B cell (primary cell): Measurements from ENCODE around the gene KRTAP5-2. TPM values are rescaled to one million over a fixed set of nuclear protein-coding genes. Genes with fewer than 3 reads are reported as not detected.

Experiments
- ATAC-seq: fragments of 200-7000 bp; cut with Tn5 transposase; one replicate; pipeline ENCODE4 v1.10.0; 2021; ENCODE audit warnings: low read depth, mild to moderate bottlenecking, moderate number of reproducible peaks, moderate library complexity
- CTCF ChIA-PET: fragments of 350-600 bp; sonication (Branson Sonifier 250); formaldehyde crosslinking; loops from one replicate; lab custom pipeline; 2021; ENCODE audit warnings: antibody characterized with exemption, inconsistent platforms; lab: Charles Lee
- POLR2A ChIA-PET: fragments of 350-600 bp; sonication (Branson Sonifier 250); formaldehyde crosslinking; loops from one replicate; lab custom pipeline; 2021; ENCODE audit warnings: antibody characterized with exemption; lab: Charles Lee
- DNase-seq: peaks from one replicate; pipeline ENCODE4 v3.0.0; 2013
- H2AFZ ChIP-seq: 2 replicates; pipeline ENCODE4 v1.6.1; 2012; ENCODE audit warnings: mild to moderate bottlenecking, low read depth, low read length; ENCODE audit not compliant: insufficient read depth, poor library complexity, severe bottlenecking
- H3K27ac ChIP-seq, 2 donors: 1 replicate in 1 of 2; 2 replicates in 1 of 2; pipeline ENCODE4 v1.5.1; 2012 to 2013; ENCODE audit warnings: low read length in 2 of 2, mild to moderate bottlenecking in 2 of 2, moderate library complexity in 1 of 2
- H3K27me3 ChIP-seq, 4 experiments: fragments of 200-600 bp in 1 of 4; sonication (generic) in 1 of 4; replicated peaks in 1 of 4; 1 replicate in 2 of 4; 2 replicates in 2 of 4; pipeline versions ENCODE4 v1.6.1 to v1.7.0; 2013 to 2016; ENCODE audit warnings: low read length in 3 of 4, mild to moderate bottlenecking in 2 of 4, mixed read lengths in 1 of 4, moderate library complexity in 1 of 4; ENCODE audit not compliant: insufficient read depth in 4 of 4, control insufficient read depth in 3 of 4; ENCODE audit errors: control extremely low read depth in 1 of 4
- H3K36me3 ChIP-seq, 2 experiments: replicated peaks in 1 of 2; 1 replicate in 1 of 2; 2 replicates in 1 of 2; pipeline versions ENCODE4 v1.6.1 to v1.7.1; 2013; ENCODE audit warnings: low read length in 1 of 2; ENCODE audit not compliant: insufficient read depth in 2 of 2, control insufficient read depth in 1 of 2; ENCODE audit errors: control extremely low read depth in 1 of 2, extremely low read depth in 1 of 2
- H3K4me1 ChIP-seq, 2 donors: fragments of 200-600 bp in 1 of 2; sonication (generic) in 1 of 2; 1 replicate in 1 of 2; 2 replicates in 1 of 2; pipeline versions ENCODE4 v1.5.1 to v1.6.1; 2013 to 2017; ENCODE audit warnings: low read length in 2 of 2; ENCODE audit not compliant: control insufficient read depth in 2 of 2, insufficient read depth in 2 of 2
- H3K4me2 ChIP-seq: replicated peaks from 2 replicates; pipeline ENCODE3; 2012; ENCODE audit warnings: mild to moderate bottlenecking, low read depth, low read length; ENCODE audit not compliant: poor library complexity, severe bottlenecking
- H3K4me3 ChIP-seq, 5 experiments: fragments of 200-600 bp in 1 of 5; sonication (generic) in 1 of 5; 1 replicate in 3 of 5; 2 replicates in 2 of 5; pipeline versions ENCODE4 v1.5.1 to v1.7.0; 2011 to 2016; ENCODE audit warnings: low read length in 4 of 5, mild to moderate bottlenecking in 4 of 5, low read depth in 2 of 5, control low read depth in 1 of 5, moderate library complexity in 1 of 5; ENCODE audit not compliant: insufficient read depth in 1 of 5; ENCODE audit errors: control extremely low read depth in 1 of 5, extremely low read depth in 1 of 5
- H3K79me2 ChIP-seq: fragments of 200-600 bp; sonication (generic); one replicate; pipeline ENCODE4 v1.6.0; 2016; ENCODE audit warnings: low read length; ENCODE audit not compliant: control insufficient read depth, insufficient read depth
- H3K9ac ChIP-seq: fragments of 200-600 bp; sonication (generic); 2 replicates; pipeline ENCODE4 v1.6.1; 2017; ENCODE audit warnings: mild to moderate bottlenecking, low read length, moderate library complexity
- H3K9me3 ChIP-seq, 3 donors: one replicate each; pipeline versions ENCODE4 v1.6.1 to v1.7.1; 2013; ENCODE audit warnings: low read length in 2 of 3; ENCODE audit not compliant: control insufficient read depth in 2 of 3, insufficient read depth in 1 of 3; ENCODE audit errors: control extremely low read depth in 1 of 3
- H4K20me1 ChIP-seq: 2 replicates; pipeline ENCODE4 v1.6.0; 2012; ENCODE audit warnings: mild to moderate bottlenecking, low read length; ENCODE audit not compliant: insufficient read depth, control insufficient read depth, poor library complexity, severe bottlenecking
- H3K27ac Mint-ChIP-seq: one replicate; pipeline ENCODE4 v1.8.0; 2021; ENCODE audit warnings: mixed read lengths
- H3K27me3 Mint-ChIP-seq: one replicate; pipeline ENCODE4 v1.8.0; 2021; ENCODE audit warnings: mixed read lengths
- H3K4me1 Mint-ChIP-seq: one replicate; pipeline ENCODE4 v1.8.0; 2021; ENCODE audit warnings: mixed read lengths
- H3K4me3 Mint-ChIP-seq: one replicate; pipeline ENCODE4 v1.8.0; 2021; ENCODE audit warnings: mixed read lengths
- H3K9me3 Mint-ChIP-seq: one replicate; pipeline ENCODE4 v1.8.0; 2022; ENCODE audit warnings: mixed read lengths; ENCODE audit not compliant: insufficient read depth
- CTCF ChIP-seq: fragments of 200-600 bp; IDR thresholded peaks from one replicate; pipeline ENCODE4 v1.8.0; 2022; ENCODE audit warnings: antibody characterized with exemption, mild to moderate bottlenecking
- EZH2 ChIP-seq: IDR thresholded peaks from 2 replicates; pipeline ENCODE4 v1.6.1; 2012; ENCODE audit warnings: borderline replicate concordance, low read depth, mild to moderate bottlenecking, moderate library complexity, low read length; ENCODE audit not compliant: insufficient read depth, poor library complexity, severe bottlenecking
- WGBS: methylation state at CpG from one replicate; pipeline ENCODE4 v1.1.5; 2013; ENCODE audit warnings: missing lambda C conversion rate; ENCODE audit not compliant: insufficient coverage; 5-methylcytosine and 5-hydroxymethylcytosine counted together
- intact Hi-C: fragments of 100-400 bp; cut with micrococcal nuclease; formaldehyde crosslinking; loops from one replicate; pipeline ENCODE4 v1.10.0; 2022
- polyA plus RNA-seq: library from polyadenylated mRNA; depleted of rRNA; stranded (reverse); fragments of >200 nt; gene quantifications from 2 replicates; pipeline ENCODE4 v1.2.3, GENCODE V29; 2012
- total RNA-seq, 2 donors: library from RNA; stranded (reverse); fragments of 120-200 nt in 1 of 2; gene quantifications; 1 replicate in 1 of 2; 2 replicates in 1 of 2; pipeline versions ENCODE4 v1.2.3 to v1.2.4, GENCODE V29; 2013 to 2022

Gene KRTAP5-2
- total and polyA plus RNA-seq, 2 donors (not counting 1 experiment from before 2014, with no cell fraction given), result 0.36 TPM; not detected in 1

- no peaks in the 10 kb centered on the region for H3K79me2 ChIP-seq
- no peak overlapping the region for H2AFZ ChIP-seq
- no peak overlapping the region for H3K4me3 ChIP-seq
- Mint-ChIP-seq H3K4me3 (peak overlapping the region; percentile 44), H3K4me1 (peaks cover 16% of the 10 kb centered on the region), H3K27ac (no peak overlapping the region), H3K27me3 (peaks cover 30% of the 10 kb centered on the region), H3K9me3 (no peaks in the 10 kb centered on the region)
- H3K9me3 ChIP-seq, result peaks cover 0 to 10% (median 0%) of the 10 kb centered on the region in 3 donors
- H3K36me3 ChIP-seq, result no peaks in the 10 kb centered on the region
- intact Hi-C loops, result no loop called here
- TF ChIP-seq CTCF, result no peak
- TF ChIP-seq EZH2, result no peak
- DNase-seq (no peak), ATAC-seq (no peak)
- WGBS, result 81% methylated on average over 13 of the region's 13 CpGs
- no peak overlapping the region for H3K9ac ChIP-seq
- H4K20me1 ChIP-seq, result peaks cover 8% of the 10 kb centered on the region
- ChIA-PET POLR2A (interaction anchor here (0.5 kb wide), 1 partner anchor 290 kb away, joined by 4 read pairs; no protein-coding TSS in a partner anchor), CTCF (interaction anchor here (2.5 kb wide), 1 partner anchor 24 kb away, joined by 15 read pairs; no protein-coding TSS in a partner anchor)
- H3K4me1 ChIP-seq, result peaks cover 23 to 27% of the 10 kb centered on the region in 2 donors
- no peak overlapping the region for H3K27ac ChIP-seq
- no peak overlapping the region for H3K4me2 ChIP-seq
- peaks cover 0 to 61% (median 19%) of the 10 kb centered on the region in 4 experiments for H3K27me3 ChIP-seq
Observed at GRCh38 chr11:1549338-1550330, 48.5 kb downstream of the KRTAP5-2 start.
